HG03520 (cell line): ENCODE results near the gene DIAPH3.

Experiments
- ATAC-seq: cut with Tn5 transposase; IDR thresholded peaks from one replicate; pipeline ENCODE4 v1.9.1; 2021; ENCODE audit warnings: mild to moderate bottlenecking, moderate library complexity; ENCODE audit not compliant: unreplicated experiment

The DIAPH3 gene

DNA sequence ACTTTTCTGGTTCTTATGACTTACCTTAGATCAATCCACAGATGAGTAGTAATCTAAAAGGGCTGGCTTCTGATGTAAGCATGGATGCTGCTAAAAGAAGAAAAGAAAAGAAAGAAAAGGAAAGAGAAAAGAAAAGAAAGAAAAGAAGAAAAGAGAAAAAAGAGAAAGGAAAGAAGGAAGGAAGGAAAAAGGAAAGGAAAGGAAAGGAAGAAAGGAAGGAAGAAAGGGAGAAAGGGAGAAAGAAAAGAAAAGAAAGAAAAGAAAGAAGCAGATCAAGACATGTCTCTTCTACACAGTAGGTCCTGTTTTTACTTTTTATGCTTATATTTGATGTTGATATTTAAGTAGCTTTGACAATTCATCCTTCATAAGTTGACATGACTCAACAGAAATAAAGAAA, 421.3 kb downstream of the DIAPH3 start:
- no peak for ATAC-seq

DNA sequence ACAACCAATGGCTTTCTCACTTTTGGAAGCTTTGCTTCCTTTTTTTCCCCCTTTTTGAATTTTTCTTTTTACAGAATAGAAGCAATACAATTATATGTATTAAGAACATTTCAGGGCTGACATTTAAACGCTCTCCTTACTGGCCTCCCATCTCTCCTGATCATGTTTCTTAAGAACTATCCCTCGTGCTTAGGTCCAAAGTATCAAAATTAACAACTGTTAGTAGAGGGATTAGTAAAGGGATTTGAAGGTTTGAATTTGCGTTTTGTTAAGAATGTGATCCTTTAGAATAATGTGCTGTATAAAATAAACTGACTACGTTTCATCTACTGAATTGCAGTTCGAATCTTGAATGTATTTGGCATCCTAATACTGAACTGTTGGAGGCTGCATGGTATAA, 424.8 kb downstream of the DIAPH3 start:
- no peak for ATAC-seq

DNA sequence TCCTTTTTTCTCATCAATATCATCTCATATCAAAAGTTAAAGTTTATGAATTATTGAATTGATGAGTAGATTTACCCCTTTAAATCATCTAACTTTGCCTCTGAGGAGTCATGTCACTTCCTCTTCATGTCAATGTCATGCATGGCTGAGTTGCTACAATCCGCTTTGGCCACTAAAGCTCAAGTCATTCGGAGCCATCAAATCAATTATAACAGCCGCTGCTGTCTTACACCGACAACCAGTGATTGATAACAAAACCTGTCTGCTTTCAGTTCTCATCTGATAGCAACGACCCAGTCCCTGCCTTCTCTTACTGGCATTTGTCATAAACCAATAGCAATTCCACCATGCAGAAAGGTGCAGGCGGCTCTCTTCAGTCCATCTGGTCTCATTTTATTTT, 429.3 kb downstream of the DIAPH3 start:
- peak; percentile 100 for ATAC-seq

DNA sequence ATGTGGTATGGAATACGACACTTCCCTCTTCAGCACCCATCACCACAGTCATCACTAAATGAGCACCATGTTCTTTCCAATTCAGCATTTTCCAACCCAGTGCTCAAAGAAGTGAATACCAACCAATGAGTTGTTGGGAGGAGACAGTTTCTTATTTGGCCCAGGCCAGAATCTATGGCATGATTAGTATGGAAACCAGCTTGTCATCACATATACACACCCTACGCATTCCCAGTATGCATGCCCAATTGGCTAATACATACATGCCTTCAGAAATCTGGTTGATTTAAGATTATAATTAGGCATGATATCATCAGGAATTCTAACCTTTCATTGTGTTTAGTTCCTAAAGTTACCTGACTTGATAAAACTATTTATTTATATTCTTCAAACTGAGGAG, 430.0 kb downstream of the DIAPH3 start:
- ATAC-seq: no peak

DNA sequence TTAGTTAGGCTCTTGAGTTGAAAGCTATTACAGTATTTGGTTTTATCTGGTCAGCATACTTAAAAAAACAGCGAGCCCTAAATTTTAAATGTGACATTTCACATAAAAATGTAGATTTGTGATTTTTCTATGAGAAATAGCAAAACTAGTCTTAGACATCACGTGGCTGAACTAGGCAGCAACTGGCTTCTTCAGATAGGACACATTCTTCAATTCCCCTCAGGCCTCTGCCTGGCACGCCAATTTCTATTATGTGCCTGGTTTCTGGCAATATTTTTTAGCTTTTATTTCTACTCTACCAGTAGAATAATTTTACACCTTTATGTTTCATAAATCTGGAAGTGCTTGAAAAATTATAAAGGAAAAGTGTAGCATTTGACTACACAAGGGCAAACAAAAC, 433.7 kb downstream of the DIAPH3 start:
- ATAC-seq: no peak

DNA sequence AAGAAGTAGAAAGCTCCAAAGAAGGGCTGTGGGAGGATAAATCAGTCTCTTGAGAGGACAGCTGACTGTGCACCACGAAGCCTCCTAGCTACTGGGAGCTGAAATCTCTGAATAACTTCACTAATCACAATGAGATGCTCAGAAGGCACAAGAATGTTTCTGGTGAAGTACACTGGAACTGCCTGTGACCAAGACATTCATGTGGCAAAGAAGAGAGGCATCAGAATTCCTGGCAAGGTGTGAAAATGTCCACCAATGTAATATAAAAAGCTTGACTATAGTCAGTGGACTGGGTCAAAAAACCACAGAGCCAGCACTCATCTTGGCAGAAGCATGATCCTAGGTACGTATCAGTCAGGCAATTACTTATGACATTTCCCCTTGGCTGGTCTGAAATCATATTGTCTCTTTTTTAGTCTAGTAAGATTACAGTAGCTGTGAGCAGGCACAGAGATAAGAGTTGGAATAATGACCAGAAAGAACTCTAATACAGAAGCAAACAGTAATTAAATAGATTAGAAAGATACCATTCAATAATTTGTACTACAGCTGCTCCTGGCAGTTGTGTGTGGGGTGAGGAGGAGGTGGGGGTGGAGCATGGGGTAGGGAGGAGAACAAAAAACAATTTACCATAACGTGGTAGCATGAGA, 434.7 kb downstream of the DIAPH3 start:
- ATAC-seq: no peak

DNA sequence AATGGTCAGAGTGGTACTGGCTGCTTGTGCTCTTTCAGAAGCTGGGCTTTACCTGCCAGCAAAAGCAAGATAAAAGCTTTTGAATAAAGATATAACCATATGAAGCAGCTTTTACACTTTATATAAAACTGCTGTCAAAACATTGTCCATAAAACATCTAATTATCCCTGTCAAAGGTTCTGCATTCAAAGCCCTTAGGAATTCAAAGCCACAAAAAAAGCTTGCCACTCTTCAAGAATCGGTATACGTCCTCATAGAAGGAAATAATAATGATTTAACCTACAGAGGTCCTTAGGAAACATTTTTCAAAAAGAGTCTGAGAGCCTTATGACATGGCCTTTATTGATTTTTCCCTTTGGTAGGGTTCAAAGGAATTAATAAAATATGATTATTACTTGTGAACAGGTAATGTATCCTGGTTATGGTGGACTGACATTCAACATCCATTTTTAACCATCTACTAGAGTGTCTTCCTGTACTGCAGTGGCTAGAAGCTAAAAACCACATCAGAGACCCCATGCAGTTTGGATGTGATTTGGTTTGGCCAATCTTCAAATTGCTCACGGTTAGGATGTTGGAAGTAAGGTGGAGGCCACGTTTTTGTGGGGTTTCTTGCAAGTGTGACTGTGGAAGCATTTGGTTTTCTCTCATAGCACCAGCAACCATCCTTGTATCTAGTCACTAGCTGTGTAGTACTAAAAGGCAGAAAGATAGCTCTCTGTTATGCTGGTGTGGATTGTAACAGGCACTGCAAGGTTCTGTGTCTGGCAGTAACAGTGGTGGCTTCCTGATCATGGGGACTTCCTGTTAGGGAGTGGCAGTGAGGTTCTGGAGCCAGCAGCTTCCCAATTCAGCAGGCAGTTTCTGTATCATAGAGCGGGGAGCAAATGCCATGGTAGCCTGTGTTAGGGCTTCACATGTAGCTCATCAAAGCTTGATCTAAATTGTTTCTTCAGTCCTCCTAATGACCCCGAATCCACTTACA, 441.5 kb downstream of the DIAPH3 start:
- ATAC-seq: no peak

DNA sequence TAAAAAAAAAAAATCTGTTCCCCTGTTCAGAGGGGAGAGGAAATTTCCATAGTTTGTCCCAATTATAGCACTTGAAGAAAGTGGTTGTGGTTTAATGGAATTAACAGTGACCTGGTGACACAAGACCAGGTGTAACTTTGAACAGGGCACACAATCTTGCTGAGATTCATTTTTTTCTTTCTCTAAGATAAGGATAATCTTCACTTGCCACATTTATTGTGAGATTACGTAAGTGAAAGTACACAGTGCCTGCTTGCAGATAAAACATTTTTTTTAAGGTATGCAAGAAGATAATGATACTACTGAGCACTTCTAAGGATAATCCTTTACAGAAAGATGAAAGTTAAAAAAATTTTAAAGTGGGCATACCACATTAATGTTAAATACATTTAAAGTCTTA, 448.1 kb downstream of the DIAPH3 start:
- no peak for ATAC-seq

DNA sequence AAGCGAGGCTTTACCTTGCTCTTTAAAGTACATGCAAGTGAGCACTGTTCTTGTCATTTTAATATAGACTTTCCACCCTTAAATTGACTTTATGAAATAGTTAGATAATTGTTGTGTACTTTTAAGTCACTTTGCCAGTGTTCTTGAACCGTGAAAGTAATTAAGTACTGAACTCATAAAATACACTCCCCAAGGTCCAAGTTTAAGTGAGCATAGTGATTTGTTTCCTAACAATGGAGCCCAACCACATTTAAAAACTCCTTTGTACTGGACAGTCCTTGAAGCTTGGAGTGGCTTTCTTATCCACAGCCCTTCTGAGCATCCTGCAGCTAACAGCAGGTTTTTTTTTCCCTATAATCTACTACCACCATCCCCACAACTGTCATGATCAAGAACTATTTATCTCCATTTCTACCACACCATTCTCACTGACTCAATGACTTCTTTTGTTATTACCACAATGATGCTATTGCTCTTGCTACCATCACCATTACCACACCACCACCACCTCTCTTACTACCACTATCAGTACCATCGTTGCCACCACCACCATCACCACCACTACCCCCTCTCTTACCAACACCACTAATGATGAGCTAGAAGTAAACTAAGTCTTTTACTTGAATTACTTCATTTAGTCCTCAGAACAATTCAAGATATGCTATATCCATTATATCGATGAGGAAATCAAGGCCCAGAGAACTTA, 452.6 kb downstream of the DIAPH3 start:
- no peak for ATAC-seq

DNA sequence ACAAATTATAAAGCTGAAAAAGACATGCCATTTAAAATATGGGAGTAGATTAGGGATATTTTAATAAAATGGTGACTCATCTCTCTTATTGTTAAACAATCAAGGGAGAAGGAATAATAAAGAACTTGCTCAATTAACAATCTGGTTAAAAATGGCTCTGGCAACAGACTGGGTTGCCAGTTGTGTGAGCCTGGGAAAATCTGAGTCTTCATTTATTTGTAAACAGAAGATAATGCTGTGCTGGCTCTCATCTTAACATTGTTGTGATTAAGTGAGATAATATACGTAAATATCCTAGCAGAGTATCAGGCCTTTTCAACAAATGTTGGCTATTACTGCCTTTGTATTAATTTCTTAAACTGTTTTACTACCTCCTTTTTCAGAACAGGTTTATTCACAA, 453.3 kb downstream of the DIAPH3 start:
- no peak for ATAC-seq

DNA sequence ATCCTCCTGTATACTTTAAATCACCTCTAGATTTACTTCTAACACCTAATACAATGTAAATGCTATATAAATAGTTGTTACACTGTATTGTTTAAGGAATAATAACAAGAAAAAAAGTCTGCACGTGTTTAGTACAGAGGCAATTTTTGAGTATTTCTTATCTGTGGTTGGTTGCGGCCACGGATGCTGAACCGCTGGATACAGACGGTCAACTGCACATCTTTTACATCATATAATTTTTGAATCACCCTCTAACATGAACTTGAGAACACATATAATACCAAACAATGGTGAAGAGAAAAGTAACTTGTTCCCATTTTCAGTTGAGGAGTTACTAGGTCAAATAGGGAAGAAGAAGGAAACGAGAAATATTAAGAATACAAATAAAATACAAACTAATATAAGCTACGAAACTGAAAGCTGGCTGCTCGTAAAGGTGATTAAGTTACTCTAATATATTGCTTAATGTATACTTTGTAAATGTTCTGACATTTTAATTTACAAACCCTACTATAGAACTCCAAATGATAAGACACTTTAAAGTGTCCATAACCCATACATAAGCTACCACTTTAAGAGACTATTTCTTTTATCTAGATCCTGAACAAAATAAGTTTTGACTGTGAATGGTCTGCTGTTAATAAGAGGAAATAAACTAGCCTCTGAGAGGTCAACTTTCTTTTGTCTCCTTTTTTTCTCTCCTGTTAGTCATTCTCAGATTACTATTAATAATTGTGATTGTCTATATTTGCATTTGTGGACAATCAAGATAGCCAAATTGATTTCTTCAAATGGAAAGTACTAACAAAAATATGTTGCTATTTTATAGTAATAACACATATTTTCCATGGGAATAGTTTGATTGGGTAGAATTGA, 457.4 kb downstream of the DIAPH3 start:
- ATAC-seq: peak; percentile 45

DNA sequence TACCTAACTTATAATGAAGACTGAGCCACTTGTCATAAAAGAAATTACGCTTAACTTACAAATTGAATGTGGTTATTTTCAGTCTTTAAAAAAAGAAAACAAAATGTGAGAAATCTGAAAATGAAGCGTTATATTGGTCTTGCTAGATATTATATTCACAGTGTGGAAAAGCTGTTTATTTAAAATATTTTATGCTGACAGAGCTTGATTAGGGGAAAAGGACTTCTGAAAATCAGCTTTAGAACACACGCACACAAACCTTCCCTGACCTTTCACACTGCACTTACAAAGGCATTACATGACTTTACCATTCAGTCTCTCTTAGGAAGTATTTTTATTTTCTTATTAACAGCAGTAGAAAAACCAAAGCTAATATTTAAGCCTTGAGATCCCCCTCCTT, 461.5 kb downstream of the DIAPH3 start:
- ATAC-seq: no peak

DNA sequence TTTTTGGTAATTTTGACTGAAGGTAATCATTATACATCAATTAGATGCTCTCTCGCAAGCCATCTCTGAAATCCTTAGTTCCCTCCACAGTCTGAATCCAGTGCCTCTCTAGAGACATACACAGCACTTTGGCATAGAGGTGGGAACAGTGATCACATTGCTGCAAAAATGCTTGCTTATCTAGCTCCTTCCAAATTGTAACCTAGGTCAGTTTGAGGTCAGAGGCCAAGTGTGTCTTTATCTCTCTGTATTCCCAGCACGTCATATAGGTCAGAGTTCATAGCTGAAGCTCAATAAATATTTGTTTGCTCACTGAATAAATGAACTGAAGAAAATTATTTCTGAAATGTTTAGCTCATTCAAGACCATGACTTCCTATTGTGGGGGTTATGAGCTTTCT, 462.5 kb downstream of the DIAPH3 start:
- ATAC-seq: no peak

DNA sequence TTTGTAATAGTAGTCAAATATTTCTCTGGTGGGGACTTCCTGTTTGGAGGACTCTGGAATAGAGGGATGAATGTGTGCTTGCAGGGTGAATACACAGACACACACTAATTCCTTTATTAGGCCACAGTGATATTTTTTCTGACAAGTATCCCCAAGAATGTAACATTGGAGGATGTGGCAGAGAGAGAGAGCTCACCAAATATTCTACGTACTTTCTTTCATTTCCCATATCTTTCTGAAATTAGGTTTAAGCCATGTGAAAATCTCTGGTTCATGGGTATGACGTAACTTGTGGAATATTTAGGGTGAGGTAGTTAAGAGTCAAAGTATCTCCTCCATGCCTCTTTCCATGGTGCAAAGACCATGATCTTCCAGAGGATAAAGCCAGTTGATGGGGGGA, 463.4 kb downstream of the DIAPH3 start:
- ATAC-seq: no peak

DNA sequence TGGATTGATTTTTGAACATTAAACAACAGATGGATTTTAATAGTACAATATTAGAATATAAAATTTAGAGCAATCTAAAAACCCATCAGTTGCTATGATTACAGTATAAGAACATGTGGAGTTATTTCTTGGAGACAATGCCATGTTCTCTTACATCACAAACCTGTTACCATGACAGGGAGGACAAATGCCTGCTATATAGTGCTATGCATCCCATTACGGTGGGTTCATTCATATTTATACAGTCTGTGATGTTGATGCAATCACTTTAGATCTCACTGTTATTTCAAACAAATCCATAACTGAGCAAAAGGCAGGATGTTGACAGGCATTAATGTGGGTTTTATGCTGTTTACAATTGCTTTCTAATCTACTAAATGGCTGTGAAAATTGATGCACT, 467.5 kb downstream of the DIAPH3 start:
- no peak for ATAC-seq

DNA sequence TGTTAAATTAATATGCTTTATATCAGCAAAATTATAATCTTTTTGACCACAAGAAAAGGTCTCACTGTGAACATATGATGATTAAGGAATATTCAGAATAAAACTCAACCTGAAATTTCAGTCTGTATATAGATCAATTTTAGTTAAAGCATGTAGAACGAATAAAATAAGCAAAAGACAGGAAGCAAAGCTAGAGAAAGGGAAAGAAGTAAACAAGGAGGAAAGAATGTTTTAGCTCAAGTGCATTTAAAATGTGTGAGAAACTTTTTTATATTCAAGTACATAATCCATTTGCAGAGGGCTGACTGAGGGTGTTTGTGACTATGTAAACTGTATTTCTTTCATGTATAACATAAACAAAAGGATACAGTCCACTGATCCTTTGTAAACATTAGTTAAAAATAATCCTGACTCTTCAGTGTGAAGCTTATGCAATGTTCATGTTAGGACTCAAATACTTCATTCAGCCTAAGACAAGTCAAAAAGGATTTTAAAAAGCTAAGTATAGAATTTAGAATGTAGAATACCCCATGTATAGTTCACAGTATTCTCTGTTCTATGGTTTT, 472.1 kb downstream of the DIAPH3 start:
- ATAC-seq: no peak

DNA sequence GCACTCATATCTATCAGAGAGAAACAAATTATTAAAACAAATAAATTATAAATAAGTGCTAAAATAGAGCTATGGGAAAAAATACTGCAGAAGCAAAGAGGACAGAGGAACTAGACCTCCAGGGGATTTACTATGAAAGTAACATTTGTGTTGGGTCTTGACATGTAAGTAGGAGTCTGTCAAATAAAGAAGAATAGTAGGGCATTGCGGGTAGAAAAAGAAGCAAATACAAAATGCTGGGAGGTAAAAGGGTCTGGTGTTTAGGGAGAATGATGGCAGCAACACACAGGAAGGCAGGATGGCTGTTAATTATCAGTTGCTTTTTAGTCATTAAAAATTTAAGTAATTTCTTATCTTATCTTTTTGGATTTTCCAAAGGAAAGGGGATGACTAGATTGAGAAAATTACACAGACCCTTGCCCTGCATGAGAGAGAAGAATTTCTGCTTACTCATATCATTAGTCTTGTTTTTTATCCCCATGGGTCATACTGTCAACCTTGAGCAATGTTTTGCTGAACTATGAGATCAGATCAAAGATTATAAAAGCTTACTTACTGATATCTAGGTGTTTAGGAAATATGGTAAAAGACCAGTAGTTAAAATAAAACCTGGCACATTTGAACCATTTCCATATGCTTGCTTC, 472.7 kb downstream of the DIAPH3 start:
- no peak for ATAC-seq

DNA sequence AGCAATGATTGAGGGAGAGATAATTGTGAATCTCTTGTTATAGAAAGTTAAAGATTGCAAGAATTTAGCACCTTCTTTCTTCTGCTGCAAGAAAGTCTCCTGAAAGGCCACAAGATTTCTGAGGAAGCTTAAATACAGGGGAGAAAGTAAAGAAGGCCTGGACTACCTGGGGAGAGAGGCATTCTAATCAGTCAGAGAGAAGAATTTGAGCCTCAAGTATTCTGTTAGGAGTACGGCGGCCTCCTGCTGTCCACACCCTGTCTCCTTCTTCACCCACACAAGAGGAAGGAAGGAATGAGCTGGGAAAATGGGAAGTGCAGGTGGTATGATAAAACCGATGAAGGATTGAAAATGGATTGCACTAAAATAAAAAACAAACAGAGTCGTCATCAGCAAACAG, 474.7 kb downstream of the DIAPH3 start:
- no peak for ATAC-seq

DNA sequence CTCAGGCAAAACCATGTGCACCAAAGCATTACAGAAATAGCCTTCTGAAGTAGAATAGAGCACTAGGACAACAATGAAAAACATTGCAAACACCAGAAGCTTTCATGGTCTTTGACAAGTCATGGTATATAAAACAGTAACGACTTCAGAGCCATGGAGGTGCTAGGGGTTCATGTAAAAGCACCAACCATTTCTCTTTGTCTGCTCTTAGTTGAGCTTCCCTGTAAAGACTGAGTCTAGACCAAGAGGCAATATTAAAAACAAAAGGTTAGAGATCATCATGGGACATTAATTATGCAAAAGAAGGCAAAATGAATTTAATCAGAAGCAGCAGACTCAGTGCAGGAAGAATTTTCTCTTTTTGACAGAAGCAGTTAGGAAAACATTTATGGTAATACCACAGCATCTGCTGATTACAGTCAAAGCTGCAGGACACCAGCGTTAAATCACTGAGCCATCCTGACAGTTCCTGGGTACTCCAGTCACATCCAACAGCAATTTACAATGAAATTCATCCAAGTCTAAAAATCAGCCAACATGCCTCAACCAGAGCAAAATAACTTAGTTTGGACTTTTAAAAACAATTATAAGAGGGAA, 476.8 kb downstream of the DIAPH3 start:
- no peak for ATAC-seq

DNA sequence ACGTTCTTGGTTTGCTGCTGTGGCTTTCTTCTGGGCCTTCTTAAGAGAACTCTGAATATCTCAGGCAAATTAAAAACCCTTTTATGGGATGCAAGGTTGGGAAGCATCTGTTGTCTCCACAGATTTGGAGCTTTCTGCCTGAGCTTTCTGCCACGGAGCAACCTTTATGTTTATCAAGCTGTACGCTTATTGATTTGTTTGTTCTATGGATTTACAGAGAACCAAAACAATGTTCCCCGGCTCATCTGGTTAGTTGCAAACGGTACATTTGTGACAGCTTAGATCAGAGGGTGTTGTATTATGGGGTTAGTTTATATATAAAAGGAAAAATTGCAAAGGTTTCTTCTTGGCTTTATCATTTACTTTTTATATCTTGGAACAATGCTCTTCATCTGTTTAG, 479.6 kb downstream of the DIAPH3 start:
- no peak for ATAC-seq
